Measurements from ENCODE around the gene DYNC2LI1.

Gene DYNC2LI1

GRCh38 chr2:43855292-43855691, 81.5 kb downstream of the DYNC2LI1 start:
- POLR2A ChIA-PET: no interaction called here
- TF ChIP-seq CTCF (IDR thresholded peaks at IDR 0.05; ENCODE audit: insufficient read depth, low read length, missing control alignments): no peak
- H3K4me3 ChIP-seq (ENCODE audit: low read depth, low read length): no peak overlapping the region
- CTCF ChIA-PET: no interaction called here
- DNase-seq (ENCODE audit: low read depth, low spot score): no peak

All from AG04449 (cell line).